NCI-H1092 treated with DMSO at 0.1 percent for 48 hours (cell line): Measurements from ENCODE around the gene RGS19.
A peak's percentile ranks its signal among the peaks of the same experiment; 100 is the strongest.

ENCODE experiments used
- DNase-seq: peaks from one replicate; lab custom pipeline; 2025; lab: John Stamatoyannopoulos, UW

The RGS19 gene

GRCh38 chr20:64063389-64064144 is 15.8 kb downstream of the RGS19 start:
- DNase-seq, result no peak

GRCh38 chr20:64062596-64063388 is 16.5 kb downstream of the RGS19 start, which contains the start of gene TCEA2:
TSS of gene TCEA2 (plus strand) at chr20:64063198. CDS start at chr20:64063313, 115 bp downstream.
- peak; percentile 87 for DNase-seq

- DNase-seq, result no peak
Measured at GRCh38 chr20:64062276-64062595, 17.1 kb downstream of the RGS19 start.

- DNase-seq, result no peak
Measured at GRCh38 chr20:64058536-64058935, 20.8 kb downstream of the RGS19 start.

- peak; percentile 36 for DNase-seq
Measured at GRCh38 chr20:64057628-64058498, 21.5 kb downstream of the RGS19 start.

GRCh38 chr20:64056889-64057627 is 22.3 kb downstream of the RGS19 start:
- DNase-seq, result no peak

- DNase-seq, result no peak
Measured at GRCh38 chr20:64056639-64056888, 22.8 kb downstream of the RGS19 start.

- DNase-seq, result no peak
Measured at GRCh38 chr20:64055893-64056638, 23.3 kb downstream of the RGS19 start.

- no peak for DNase-seq
Measured at GRCh38 chr20:64055396-64055892, 23.9 kb downstream of the RGS19 start.

- DNase-seq, result no peak
Measured at GRCh38 chr20:64053841-64054661, 25.3 kb downstream of the RGS19 start.

- no peak for DNase-seq
Measured at GRCh38 chr20:64052987-64053840, 26.1 kb downstream of the RGS19 start.

- DNase-seq, result no peak
Measured at GRCh38 chr20:64052326-64052722, 27.0 kb downstream of the RGS19 start.

GRCh38 chr20:64051561-64052325 is 27.6 kb downstream of the RGS19 start:
- no peak for DNase-seq

- DNase-seq, result no peak
Measured at GRCh38 chr20:64051033-64051452, 28.3 kb downstream of the RGS19 start.

GRCh38 chr20:64050261-64051032 is 28.9 kb downstream of the RGS19 start:
- DNase-seq, result no peak

GRCh38 chr20:64049878-64050260 is 29.4 kb downstream of the RGS19 start:
- no peak for DNase-seq

GRCh38 chr20:64049060-64049877 is 30.0 kb downstream of the RGS19 start, which contains the start of gene SOX18:
TSS of gene SOX18 (minus strand) at chr20:64049639. CDS start at chr20:64049516, 123 bp downstream.
- DNase-seq, result no peak
